ENCODE data around the gene SOX6. TPM values are rescaled to one million over a fixed set of nuclear protein-coding genes. Genes with fewer than 3 reads are reported as not detected.

Gene SOX6
- total RNA-seq, 4 donors from 2014 or later = 1.7 to 3.6 (median 3.2) TPM

DNA sequence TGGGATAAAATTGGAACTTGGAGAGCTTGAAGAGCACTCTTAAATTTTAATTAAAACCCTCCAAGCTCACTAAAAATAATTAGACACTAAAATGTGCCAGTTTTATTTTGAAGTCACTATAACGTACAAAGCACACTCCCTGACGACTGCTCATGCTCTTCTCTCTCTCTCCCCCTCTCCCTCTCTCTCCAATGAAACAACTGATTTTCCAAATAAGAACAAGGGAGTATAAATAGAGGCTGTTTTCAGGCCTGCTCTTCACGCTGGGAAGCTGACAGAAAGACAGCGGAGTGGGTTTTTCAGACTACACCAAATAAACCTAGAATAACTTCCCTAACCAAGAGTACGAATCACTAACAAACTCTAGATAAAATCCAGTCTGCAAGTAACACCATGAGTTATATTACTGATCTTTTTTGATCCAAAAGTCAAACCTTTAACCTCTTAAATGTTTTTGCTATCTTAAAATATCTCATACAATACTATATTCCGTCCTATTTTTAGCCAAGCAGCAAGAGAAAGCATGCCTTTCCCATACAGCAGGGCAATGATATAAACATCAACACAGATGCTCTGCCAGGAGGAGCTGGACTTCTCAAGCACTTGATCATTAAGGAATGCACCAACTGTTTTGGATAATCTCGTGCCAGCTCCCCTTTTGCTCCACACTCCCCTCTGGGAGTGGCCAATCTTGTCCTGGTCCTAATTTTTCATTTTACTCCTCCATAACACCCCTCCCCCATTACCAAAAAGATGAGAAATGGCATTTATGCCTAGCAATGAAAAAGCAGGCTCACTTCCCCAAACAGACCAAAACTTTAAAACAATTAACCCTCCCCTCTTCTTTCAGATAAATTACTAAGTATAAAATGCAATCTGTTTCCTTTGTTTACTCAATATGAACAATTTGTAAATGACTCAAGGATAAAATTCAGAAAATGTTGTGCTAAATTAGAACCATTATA lies 116.9 kb downstream of the SOX6 start:
- H3K4me3 ChIP-seq = no peak overlapping the region
- H3K9me3 ChIP-seq = no peaks in the 10 kb centered on the region
- no peak overlapping the region for H3K27ac ChIP-seq (replicated peaks in 1 of 4)
- intact Hi-C loops (cut with DNase I) = no loop called here
- H3K27me3 ChIP-seq = no peaks in the 10 kb centered on the region
- TF ChIP-seq CTCF (IDR thresholded peaks at IDR 0.05) (no peak), EP300 (IDR thresholded peaks at IDR 0.05) (no peak), POLR2AphosphoS5 (IDR thresholded peaks at IDR 0.05) (no peak), POLR2A (IDR thresholded peaks at IDR 0.05; ENCODE audit: low read depth) (no peak)
- H3K36me3 ChIP-seq = no peaks in the 10 kb centered on the region
- 43% methylated on average over 7 of the region's 7 CpGs for WGBS
- no peak for DNase-seq (ENCODE audit: extremely low spot score)
- H3K4me1 ChIP-seq = peaks cover 0 to 9% (median 4%) of the 10 kb centered on the region in 4 donors

- intact Hi-C loops (cut with DNase I) = no loop called here
- 75% methylated on average over 3 of the region's 3 CpGs for WGBS
- Histone ChIP-seq H3K4me3 (no peak overlapping the region), H3K36me3 (no peaks in the 10 kb centered on the region), H3K4me1 (no peaks in the 10 kb centered on the region), H3K27ac (replicated peaks in 1 of 4) (no peak overlapping the region), H3K27me3 (no peaks in the 10 kb centered on the region), H3K9me3 (no peaks in the 10 kb centered on the region)
- TF ChIP-seq CTCF (IDR thresholded peaks at IDR 0.05) = no peak
- no peak for TF ChIP-seq POLR2AphosphoS5 (IDR thresholded peaks at IDR 0.05)
- TF ChIP-seq EP300 (IDR thresholded peaks at IDR 0.05) = no peak
- no peak for TF ChIP-seq POLR2A (IDR thresholded peaks at IDR 0.05; ENCODE audit: low read depth)
- DNase-seq (ENCODE audit: extremely low spot score) = no peak
Observed at GRCh38 chr11:16226245-16226644, 130.1 kb downstream of the SOX6 start.

DNA sequence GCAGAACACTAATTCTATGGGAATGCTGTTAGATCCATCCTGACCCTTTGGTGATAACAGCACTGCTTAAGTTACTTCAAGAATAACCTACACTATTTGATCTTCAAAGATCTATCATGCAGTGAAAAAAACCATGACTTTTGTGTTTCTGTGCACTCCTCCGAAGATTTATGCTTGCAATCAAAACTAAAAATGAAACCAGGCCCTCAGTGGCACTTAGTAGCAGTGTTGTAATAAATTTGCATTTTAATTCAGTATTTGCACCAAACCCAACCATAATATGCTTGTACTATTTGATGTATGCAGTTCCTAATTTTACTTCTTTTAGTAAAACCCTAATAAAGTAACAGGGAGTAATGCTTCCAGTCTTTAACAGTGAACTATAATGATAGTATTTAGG lies 130.7 kb downstream of the SOX6 start:
- no peaks in the 10 kb centered on the region for H3K4me1 ChIP-seq
- H3K27me3 ChIP-seq = no peaks in the 10 kb centered on the region
- intact Hi-C loops (cut with DNase I) = no loop called here
- no peak overlapping the region for H3K27ac ChIP-seq (replicated peaks in 1 of 4)
- no peak for DNase-seq (ENCODE audit: extremely low spot score)
- no peak overlapping the region for H3K4me3 ChIP-seq
- TF ChIP-seq POLR2A (IDR thresholded peaks at IDR 0.05; ENCODE audit: low read depth) (no peak), CTCF (IDR thresholded peaks at IDR 0.05) (no peak), POLR2AphosphoS5 (IDR thresholded peaks at IDR 0.05) (no peak), EP300 (IDR thresholded peaks at IDR 0.05) (no peak)
- H3K9me3 ChIP-seq = no peaks in the 10 kb centered on the region
- WGBS = 74% methylated on average over 1 of the region's 1 CpG
- H3K36me3 ChIP-seq = no peaks in the 10 kb centered on the region

DNA sequence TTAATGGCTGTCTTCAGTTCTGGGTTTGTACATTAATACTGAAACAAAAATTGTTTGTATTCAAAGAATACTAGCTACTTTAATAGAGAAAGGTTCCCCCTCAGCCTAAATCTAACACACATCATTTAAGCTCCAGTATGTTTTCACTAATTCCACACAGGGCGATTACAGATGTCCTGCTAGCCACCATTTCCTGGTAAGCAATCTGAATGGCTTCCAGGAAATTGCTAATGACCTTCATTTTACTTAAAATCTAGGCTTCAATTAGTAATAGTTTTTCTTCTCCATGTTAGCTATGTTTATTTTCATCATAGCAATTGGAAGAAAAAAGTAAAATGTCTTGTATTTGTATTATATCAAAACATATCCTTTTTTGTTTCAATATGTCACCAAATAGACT lies 132.8 kb downstream of the SOX6 start:
- TF ChIP-seq EP300 (IDR thresholded peaks at IDR 0.05) (no peak), CTCF (IDR thresholded peaks at IDR 0.05) (no peak), POLR2A (IDR thresholded peaks at IDR 0.05; ENCODE audit: low read depth) (no peak), POLR2AphosphoS5 (IDR thresholded peaks at IDR 0.05) (no peak)
- Histone ChIP-seq H3K9me3 (no peaks in the 10 kb centered on the region), H3K27me3 (no peaks in the 10 kb centered on the region), H3K27ac (replicated peaks in 1 of 4) (no peak overlapping the region), H3K4me1 (no peaks in the 10 kb centered on the region), H3K4me3 (no peak overlapping the region), H3K36me3 (no peaks in the 10 kb centered on the region)
- intact Hi-C loops (cut with DNase I) = no loop called here
- WGBS = 68% methylated on average over 1 of the region's 1 CpG
- DNase-seq (ENCODE audit: extremely low spot score) = no peak

Data from esophagus muscularis mucosa (tissue), 4 donors.